ENCODE results near the gene DGCR8. TPM values are rescaled to one million over a fixed set of nuclear protein-coding genes. Genes with fewer than 3 reads are reported as not detected.

Gene DGCR8
- polyA plus RNA-seq, 2 of the 4 experiments (the other 2 are of a cell fraction), result 18.1 to 21.3 TPM

- Histone ChIP-seq H3K9me3 (no peaks in the 10 kb centered on the region), H3K27ac (no peak overlapping the region), H3K4me3 (no peak overlapping the region), H3K4me1 (peaks cover 15% of the 10 kb centered on the region), H3K4me2 (no peak overlapping the region)
- POLR2A ChIA-PET, result no interaction called here
- FAIRE-seq, result no peak
- ATAC-seq, result no peak
- no peak for TF ChIP-seq NR3C1 (IDR thresholded peaks at IDR 0.05)
- TF ChIP-seq HOXA7 (CRISPR knock-in tag; IDR thresholded peaks at IDR 0.05), result no peak
- TF ChIP-seq SREBF2 (IDR thresholded peaks at IDR 0.05), result no peak
- TF ChIP-seq ZNF302 (CRISPR knock-in tag; IDR thresholded peaks at IDR 0.05), result no peak
- TF ChIP-seq SMC3 (IDR thresholded peaks at IDR 0.05), result no peak
- TF ChIP-seq JUNB (IDR thresholded peaks at IDR 0.05), result no peak
- no peak for TF ChIP-seq CHD2 (IDR thresholded peaks at IDR 0.05; ENCODE audit: low read length, partially characterized antibody)
- no peak for TF ChIP-seq ATOH8 (CRISPR knock-in tag; IDR thresholded peaks at IDR 0.05; ENCODE audit: low read depth)
- TF ChIP-seq FOXS1 (CRISPR knock-in tag; IDR thresholded peaks at IDR 0.05), result no peak
- no peak for TF ChIP-seq CHD4 (IDR thresholded peaks at IDR 0.05; ENCODE audit: borderline replicate concordance)
- TF ChIP-seq POLR2A (IDR thresholded peaks at IDR 0.05; ENCODE audit: low read length), result no peak
- no peak for TF ChIP-seq MAFK (IDR thresholded peaks at IDR 0.05; ENCODE audit: partially characterized antibody)
- no peak for TF ChIP-seq ELK1 (IDR thresholded peaks at IDR 0.05; ENCODE audit: low read depth, low read length)
- no peak for TF ChIP-seq RNF2 (IDR thresholded peaks at IDR 0.05; ENCODE audit: borderline replicate concordance, low read depth)
- no peak for TF ChIP-seq ZC3H11A (IDR thresholded peaks at IDR 0.05)
- no peak for TF ChIP-seq FOSL2 (IDR thresholded peaks at IDR 0.05)
- no peak for TF ChIP-seq FOSL2 (CRISPR knock-in tag; IDR thresholded peaks at IDR 0.05)
- 91% methylated on average over 7 of the region's 13 CpGs for WGBS (ENCODE audit: missing lambda C conversion rate)
- DNase-seq (ENCODE audit: low read depth in 1 of 2, low spot score in 1 of 2), result no peak
- CTCF ChIA-PET, result interaction anchor here (0.6 kb wide), 1 partner anchor 13 kb away, joined by 3 read pairs; no protein-coding TSS in a partner anchor
Observed at GRCh38 chr22:20123366-20124082, 43.5 kb downstream of the DGCR8 start.

- TF ChIP-seq ZSCAN20 (CRISPR knock-in tag; IDR thresholded peaks at IDR 0.05) (no peak), USF2 (IDR thresholded peaks at IDR 0.05) (no peak), PBX3 (IDR thresholded peaks at IDR 0.05) (no peak), EP300 (IDR thresholded peaks at IDR 0.05) (no peak), EHF (CRISPR knock-in tag; IDR thresholded peaks at IDR 0.05) (no peak), POLR2AphosphoS2 (conservative IDR thresholded peaks at IDR 0.05; ENCODE audit: low read length) (no peak), GATA3 (IDR thresholded peaks at IDR 0.05; ENCODE audit: borderline replicate concordance) (no peak)
- WGBS (ENCODE audit: missing lambda C conversion rate), result 94% methylated on average over 5 of the region's 11 CpGs
- no peak for FAIRE-seq
- no peak for ATAC-seq
- ChIA-PET CTCF (no interaction called here), POLR2A (no interaction called here)
- Histone ChIP-seq H3K9me3 (no peaks in the 10 kb centered on the region), H3K4me1 (peaks cover 9% of the 10 kb centered on the region), H3K4me2 (no peak overlapping the region), H3K4me3 (no peak overlapping the region), H3K27ac (no peak overlapping the region)
- no peak for DNase-seq (ENCODE audit: low read depth in 1 of 2, low spot score in 1 of 2)
Observed at GRCh38 chr22:20124083-20124787, 44.2 kb downstream of the DGCR8 start.

Measured in A549 (cell line).